ENCODE data around the gene AHSG.

- TF ChIP-seq POLR2A (IDR thresholded peaks at IDR 0.05), result no peak
- no peak for TF ChIP-seq CTCF (IDR thresholded peaks at IDR 0.05)
- TF ChIP-seq EP300 (IDR thresholded peaks at IDR 0.05), result no peak
Measured at GRCh38 chr3:186609247-186609868, 3.5 kb upstream of the AHSG start.
